Ectodermal cell (in vitro differentiated cells): ENCODE results near the gene F7.
"Not testable (repeated sequence)": the region's sequence is repeated elsewhere in the genome, so short reads cannot be mapped to it uniquely, and the experiment has no call there.

Experiments used
- H3K27ac ChIP-seq: 2 replicates; pipeline ENCODE4 v1.7.0; 2013; ENCODE audit warnings: mild to moderate bottlenecking, low read depth, low read length; ENCODE audit not compliant: insufficient read depth, poor library complexity, severe bottlenecking
- H3K27me3 ChIP-seq: 2 replicates; pipeline ENCODE4 v1.7.0; 2013; ENCODE audit warnings: mild to moderate bottlenecking, low read length; ENCODE audit not compliant: insufficient read depth, control insufficient read depth, poor library complexity, severe bottlenecking
- H3K36me3 ChIP-seq: one replicate; pipeline ENCODE4 v1.7.0; 2013; ENCODE audit warnings: low read length; ENCODE audit not compliant: control insufficient read depth, insufficient read depth
- H3K4me1 ChIP-seq: one replicate; pipeline ENCODE4 v1.7.0; 2013; ENCODE audit warnings: low read length; ENCODE audit not compliant: control insufficient read depth, insufficient read depth
- H3K4me3 ChIP-seq: 2 replicates; pipeline ENCODE4 v1.7.0; 2013; ENCODE audit warnings: low read depth, low read length, control low read depth; ENCODE audit not compliant: insufficient read depth
- H3K9me3 ChIP-seq: 2 replicates; pipeline ENCODE4 v1.7.0; 2013; ENCODE audit warnings: mild to moderate bottlenecking, low read length, moderate library complexity; ENCODE audit not compliant: control insufficient read depth
- WGBS, 2 experiments: methylation state at CpG; one replicate each; pipeline ENCODE4 v1.1.7; 2013; ENCODE audit warnings: missing lambda C conversion rate in 2 of 2; 5-methylcytosine and 5-hydroxymethylcytosine counted together

The F7 gene

GRCh38 chr13:113155201-113155600 lies 49.6 kb downstream of the F7 start:
- peaks cover 21% of the 10 kb centered on the region for H3K4me1 ChIP-seq
- H3K27ac ChIP-seq: no peak overlapping the region
- no peaks in the 10 kb centered on the region for H3K9me3 ChIP-seq
- H3K36me3 ChIP-seq: no peaks in the 10 kb centered on the region
- H3K4me3 ChIP-seq: no peak overlapping the region
- WGBS, 2 experiments: 90 to 91% methylated on average over 3 of the region's 3 CpGs
- peaks cover 28% of the 10 kb centered on the region for H3K27me3 ChIP-seq

GRCh38 chr13:113155982-113156655 lies 50.5 kb downstream of the F7 start:
- H3K27me3 ChIP-seq: peaks cover 26% of the 10 kb centered on the region
- H3K9me3 ChIP-seq: no peaks in the 10 kb centered on the region
- no peaks in the 10 kb centered on the region for H3K36me3 ChIP-seq
- peaks cover 21% of the 10 kb centered on the region for H3K4me1 ChIP-seq
- H3K4me3 ChIP-seq: no peak overlapping the region
- H3K27ac ChIP-seq: no peak overlapping the region
- 93 to 94% methylated on average over 9 of the region's 9 CpGs for WGBS, 2 experiments

GRCh38 chr13:113157206-113157928 lies 51.8 kb downstream of the F7 start:
- Histone ChIP-seq H3K27ac (no peak overlapping the region), H3K36me3 (no peaks in the 10 kb centered on the region), H3K4me3 (no peak overlapping the region), H3K4me1 (peaks cover 21% of the 10 kb centered on the region), H3K9me3 (no peaks in the 10 kb centered on the region), H3K27me3 (peaks cover 14% of the 10 kb centered on the region)
- WGBS, 2 experiments: 84 to 86% methylated on average over 12 of the region's 12 CpGs

- peaks cover 8% of the 10 kb centered on the region for H3K27me3 ChIP-seq
- H3K9me3 ChIP-seq: no peaks in the 10 kb centered on the region
- H3K27ac ChIP-seq: no peak within 1 kb of the TSS
- H3K36me3 ChIP-seq: no peaks in the 10 kb centered on the region
- H3K4me1 ChIP-seq: peaks cover 19% of the 10 kb centered on the region
- H3K4me3 ChIP-seq: no peak within 1 kb of the TSS
- 66 to 68% methylated on average over 16 of the region's 16 CpGs for WGBS, 2 experiments
These were observed 52.5 kb downstream of the F7 start, which contains the start of gene PROZ for GRCh38 chr13:113157929-113158747. PROZ (plus strand) TSS chr13:113158648; CDS start chr13:113158661, 13 bp downstream.

- Histone ChIP-seq H3K4me3 (no peak overlapping the region), H3K27me3 (peaks cover 5% of the 10 kb centered on the region), H3K27ac (no peak overlapping the region), H3K4me1 (peaks cover 18% of the 10 kb centered on the region), H3K9me3 (no peaks in the 10 kb centered on the region), H3K36me3 (no peaks in the 10 kb centered on the region)
- WGBS, 2 experiments: 65 to 69% methylated on average over 7 of the region's 7 CpGs
These were observed 53.4 kb downstream of the F7 start for GRCh38 chr13:113158946-113159345.

GRCh38 chr13:113159701-113160100 lies 54.1 kb downstream of the F7 start:
- 79 to 80% methylated on average over 20 of the region's 20 CpGs for WGBS, 2 experiments
- no peak overlapping the region for H3K4me3 ChIP-seq
- H3K27me3 ChIP-seq: peaks cover 5% of the 10 kb centered on the region
- H3K36me3 ChIP-seq: no peaks in the 10 kb centered on the region
- H3K4me1 ChIP-seq: peaks cover 18% of the 10 kb centered on the region
- no peak overlapping the region for H3K27ac ChIP-seq
- H3K9me3 ChIP-seq: no peaks in the 10 kb centered on the region

GRCh38 chr13:113160983-113161382 lies 55.4 kb downstream of the F7 start:
- Histone ChIP-seq H3K27ac (no peak overlapping the region), H3K36me3 (no peaks in the 10 kb centered on the region), H3K4me3 (no peak overlapping the region), H3K9me3 (no peaks in the 10 kb centered on the region), H3K27me3 (peaks cover 5% of the 10 kb centered on the region), H3K4me1 (peaks cover 18% of the 10 kb centered on the region)
- 85 to 86% methylated on average over 12 of the region's 12 CpGs for WGBS, 2 experiments

GRCh38 chr13:113161433-113161832 lies 55.8 kb downstream of the F7 start:
- H3K36me3 ChIP-seq: no peaks in the 10 kb centered on the region
- no peaks in the 10 kb centered on the region for H3K9me3 ChIP-seq
- WGBS, 2 experiments: 33 to 36% methylated on average over 16 of the region's 16 CpGs
- no peak overlapping the region for H3K4me3 ChIP-seq
- peaks cover 5% of the 10 kb centered on the region for H3K27me3 ChIP-seq
- no peak overlapping the region for H3K27ac ChIP-seq
- peaks cover 18% of the 10 kb centered on the region for H3K4me1 ChIP-seq

GRCh38 chr13:113161975-113162374 lies 56.4 kb downstream of the F7 start:
- H3K36me3 ChIP-seq, H3K27ac ChIP-seq, H3K4me3 ChIP-seq, H3K9me3 ChIP-seq, H3K27me3 ChIP-seq: not testable (repeated sequence)
- H3K4me1 ChIP-seq: peaks cover 18% of the 10 kb centered on the region
- WGBS, 2 experiments: 68 to 89% methylated on average over 4 to 5 of the region's 13 CpGs
